Fibroblast of lung (primary cell): ENCODE measurements around the gene ALPG. TPM values are rescaled to one million over a fixed set of nuclear protein-coding genes. Genes with fewer than 3 reads are reported as not detected.

ENCODE experiments used
- DNase-seq, 2 donors: peaks; one replicate each; pipeline versions ENCODE4 v3.0.0 to v3.0.0-alpha.2; 2010; ENCODE audit warnings: low read depth in 2 of 2
- H2AFZ ChIP-seq: 2 replicates; pipeline ENCODE4 v1.5.1; 2012; ENCODE audit warnings: low read length, control low read depth, inconsistent platforms
- H3K27ac ChIP-seq: 2 replicates; pipeline ENCODE4 v1.5.1; 2011; ENCODE audit warnings: low read length, control low read depth; ENCODE audit not compliant: insufficient read depth
- H3K27me3 ChIP-seq: 2 replicates; pipeline ENCODE4 v1.5.1; 2011; ENCODE audit warnings: mild to moderate bottlenecking, low read length; ENCODE audit not compliant: control insufficient read depth, insufficient read depth
- H3K36me3 ChIP-seq: 2 replicates; pipeline ENCODE4 v1.5.1; 2011; ENCODE audit warnings: low read length; ENCODE audit not compliant: control insufficient read depth, insufficient read depth
- H3K4me1 ChIP-seq: 2 replicates; pipeline ENCODE4 v1.5.1; 2011; ENCODE audit warnings: low read length; ENCODE audit not compliant: control insufficient read depth, insufficient read depth; ENCODE audit errors: extremely low read depth
- H3K4me2 ChIP-seq: 2 replicates; pipeline ENCODE4 v1.5.1; 2011; ENCODE audit warnings: low read length, control low read depth; ENCODE audit not compliant: insufficient read depth; ENCODE audit errors: extremely low read depth
- H3K4me3 ChIP-seq, 4 experiments: fragments of 200-600 bp in 1 of 4; sonication (generic) in 1 of 4; replicated peaks in 1 of 4; 2 replicates each; pipeline ENCODE4 v1.5.1; 2011 to 2016; ENCODE audit warnings: low read length in 4 of 4, low read depth in 3 of 4, mild to moderate bottlenecking in 3 of 4, control low read depth in 2 of 4, inconsistent platforms in 1 of 4, mixed read lengths in 1 of 4; ENCODE audit not compliant: insufficient read depth in 1 of 4; ENCODE audit errors: control extremely low read depth in 1 of 4
- H3K79me2 ChIP-seq: 2 replicates; pipeline ENCODE4 v1.5.1; 2012; ENCODE audit warnings: mild to moderate bottlenecking, low read length, inconsistent platforms; ENCODE audit not compliant: control insufficient read depth, insufficient read depth
- H3K9ac ChIP-seq: 2 replicates; pipeline ENCODE4 v1.5.1; 2011; ENCODE audit warnings: mild to moderate bottlenecking, low read length, control low read depth; ENCODE audit not compliant: insufficient read depth
- H3K9me3 ChIP-seq: 2 replicates; pipeline ENCODE4 v1.5.1; 2012; ENCODE audit warnings: low read depth, low read length; ENCODE audit not compliant: control insufficient read depth, insufficient read depth
- H4K20me1 ChIP-seq: 2 replicates; pipeline ENCODE4 v1.5.1; 2011; ENCODE audit warnings: low read length; ENCODE audit not compliant: control insufficient read depth, insufficient read depth; ENCODE audit errors: extremely low read depth
- EZH2 ChIP-seq: IDR thresholded peaks from 2 replicates; pipeline ENCODE4 v1.5.1; 2012; ENCODE audit warnings: low read length, control low read depth, mild to moderate bottlenecking; ENCODE audit errors: missing control alignments
- polyA plus RNA-seq, 2 donors: library from polyadenylated mRNA; depleted of rRNA in 1 of 2; stranded (reverse) in 1 of 2; unstranded in 1 of 2; fragments of >200 nt; gene quantifications; 2 replicates each; pipeline ENCODE4 v1.2.1, GENCODE V29; 2011 to 2012; ENCODE audit warnings: missing spikeins in 1 of 2
- total RNA-seq: library from RNA; depleted of rRNA; stranded (reverse); fragments of >200 nt; gene quantifications from 2 replicates; pipeline ENCODE4 v1.2.1, GENCODE V29; 2014
- TF ChIP-seq, protein P1 (sequence below), 2 donors: IDR thresholded peaks in 1 of 2; conservative IDR thresholded peaks in 1 of 2; 1 replicate in 1 of 2; 2 replicates in 1 of 2; pipeline ENCODE4 v1.5.1; 2011 to 2012; ENCODE audit warnings: low read length in 2 of 2, control low read depth in 1 of 2, inconsistent platforms in 1 of 2, low read depth in 1 of 2, mild to moderate bottlenecking in 1 of 2

ALPG gene
- total and polyA plus RNA-seq, 2 donors (not counting 1 experiment from before 2014, with no cell fraction given) = not detected

- Histone ChIP-seq H3K4me3 (no peak overlapping the region), H3K27me3 (no peaks in the 10 kb centered on the region), H3K36me3 (no peaks in the 10 kb centered on the region), H4K20me1 (no peaks in the 10 kb centered on the region), H3K79me2 (no peaks in the 10 kb centered on the region), H3K9me3 (no peaks in the 10 kb centered on the region), H3K4me2 (no peak overlapping the region), H3K27ac (no peak overlapping the region), H3K4me1 (no peaks in the 10 kb centered on the region), H3K9ac (no peak overlapping the region), H2AFZ (no peak overlapping the region)
- TF ChIP-seq, protein P1, sequence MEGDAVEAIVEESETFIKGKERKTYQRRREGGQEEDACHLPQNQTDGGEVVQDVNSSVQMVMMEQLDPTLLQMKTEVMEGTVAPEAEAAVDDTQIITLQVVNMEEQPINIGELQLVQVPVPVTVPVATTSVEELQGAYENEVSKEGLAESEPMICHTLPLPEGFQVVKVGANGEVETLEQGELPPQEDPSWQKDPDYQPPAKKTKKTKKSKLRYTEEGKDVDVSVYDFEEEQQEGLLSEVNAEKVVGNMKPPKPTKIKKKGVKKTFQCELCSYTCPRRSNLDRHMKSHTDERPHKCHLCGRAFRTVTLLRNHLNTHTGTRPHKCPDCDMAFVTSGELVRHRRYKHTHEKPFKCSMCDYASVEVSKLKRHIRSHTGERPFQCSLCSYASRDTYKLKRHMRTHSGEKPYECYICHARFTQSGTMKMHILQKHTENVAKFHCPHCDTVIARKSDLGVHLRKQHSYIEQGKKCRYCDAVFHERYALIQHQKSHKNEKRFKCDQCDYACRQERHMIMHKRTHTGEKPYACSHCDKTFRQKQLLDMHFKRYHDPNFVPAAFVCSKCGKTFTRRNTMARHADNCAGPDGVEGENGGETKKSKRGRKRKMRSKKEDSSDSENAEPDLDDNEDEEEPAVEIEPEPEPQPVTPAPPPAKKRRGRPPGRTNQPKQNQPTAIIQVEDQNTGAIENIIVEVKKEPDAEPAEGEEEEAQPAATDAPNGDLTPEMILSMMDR (conservative IDR thresholded peaks at IDR 0.05 in 1 of 2, IDR thresholded peaks at IDR 0.05 in 1 of 2; ENCODE audit: low read depth in 1 of 2, low read length in 2 of 2) = no peak
- no peak for TF ChIP-seq EZH2
- DNase-seq = no peak
Measured at GRCh38 chr2:232454630-232455029, 48.0 kb downstream of the ALPG start.

GRCh38 chr2:232455426-232456255 lies 49.0 kb downstream of the ALPG start, which contains the start of gene ALPI:
Gene ALPI (plus strand): TSS chr2:232456153. CDS start chr2:232456200, 47 bp downstream.
- Histone ChIP-seq H2AFZ (no peak within 1 kb of the TSS), H3K4me2 (no peak within 1 kb of the TSS), H3K27me3 (no peaks in the 10 kb centered on the region), H3K27ac (no peak within 1 kb of the TSS), H3K79me2 (no peaks in the 10 kb centered on the region), H3K9ac (no peak within 1 kb of the TSS), H3K4me3 (no peak within 1 kb of the TSS), H3K4me1 (no peaks in the 10 kb centered on the region), H3K36me3 (no peaks in the 10 kb centered on the region), H3K9me3 (no peaks in the 10 kb centered on the region), H4K20me1 (no peaks in the 10 kb centered on the region)
- TF ChIP-seq, protein P1 (conservative IDR thresholded peaks at IDR 0.05 in 1 of 2, IDR thresholded peaks at IDR 0.05 in 1 of 2; ENCODE audit: low read depth in 1 of 2, low read length in 2 of 2) = no peak
- no peak for TF ChIP-seq EZH2
- DNase-seq = no peak

DNA sequence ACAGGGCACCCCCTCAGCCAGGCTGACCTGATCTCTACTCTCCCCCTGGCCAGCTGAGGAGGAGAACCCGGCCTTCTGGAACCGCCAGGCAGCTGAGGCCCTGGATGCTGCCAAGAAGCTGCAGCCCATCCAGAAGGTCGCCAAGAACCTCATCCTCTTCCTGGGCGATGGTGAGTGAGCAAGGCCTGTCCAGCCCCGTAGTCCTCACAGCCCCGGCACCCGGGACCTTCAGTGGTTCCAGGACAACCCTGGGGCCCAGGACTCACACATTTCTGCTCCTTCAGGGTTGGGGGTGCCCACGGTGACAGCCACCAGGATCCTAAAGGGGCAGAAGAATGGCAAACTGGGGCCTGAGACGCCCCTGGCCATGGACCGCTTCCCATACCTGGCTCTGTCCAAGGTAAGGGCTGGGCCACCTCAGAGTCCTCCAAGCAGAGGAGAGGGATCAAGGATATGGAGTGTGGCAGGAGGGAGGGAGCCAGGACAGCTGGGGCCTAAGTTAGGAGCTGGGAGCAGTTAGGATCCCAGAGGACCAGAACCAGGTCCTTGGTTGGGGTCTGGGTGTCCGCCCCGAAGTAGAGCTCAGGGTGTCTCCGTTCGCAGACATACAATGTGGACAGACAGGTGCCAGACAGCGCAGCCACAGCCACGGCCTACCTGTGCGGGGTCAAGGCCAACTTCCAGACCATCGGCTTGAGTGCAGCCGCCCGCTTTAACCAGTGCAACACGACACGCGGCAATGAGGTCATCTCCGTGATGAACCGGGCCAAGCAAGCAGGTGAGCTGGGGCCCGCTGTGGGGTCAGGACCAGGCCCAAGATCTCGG lies 49.9 kb downstream of the ALPG start:
- TF ChIP-seq EZH2 = no peak
- TF ChIP-seq, protein P1 (conservative IDR thresholded peaks at IDR 0.05 in 1 of 2, IDR thresholded peaks at IDR 0.05 in 1 of 2; ENCODE audit: low read depth in 1 of 2, low read length in 2 of 2) = no peak
- Histone ChIP-seq H3K36me3 (no peaks in the 10 kb centered on the region), H2AFZ (no peak overlapping the region), H3K4me2 (no peak overlapping the region), H3K4me3 (no peak overlapping the region), H3K79me2 (no peaks in the 10 kb centered on the region), H3K27me3 (no peaks in the 10 kb centered on the region), H3K9ac (no peak overlapping the region), H3K9me3 (no peaks in the 10 kb centered on the region), H4K20me1 (no peaks in the 10 kb centered on the region), H3K27ac (no peak overlapping the region), H3K4me1 (no peaks in the 10 kb centered on the region)
- no peak for DNase-seq
